Activated CD8-positive, alpha-beta memory T cell treated with anti-CD3 and anti-CD28 coated beads, Interleukin-2, amount 10 ng/mL, durations not matched to agents 7 days and 5 days (primary cell): ENCODE measurements around the gene ZNF407. TPM values are rescaled to one million over a fixed set of nuclear protein-coding genes. Genes with fewer than 3 reads are reported as not detected.

Experiments used
- ATAC-seq: fragments of 150-1000 bp; cut with Tn5 transposase; one replicate; pipeline ENCODE4 v1.10.0; 2021; ENCODE audit warnings: moderate library complexity
- CTCF ChIA-PET: fragments of 350-600 bp; sonication (Branson Sonifier 250); formaldehyde crosslinking; loops from one replicate; lab custom pipeline; 2021; ENCODE audit warnings: antibody characterized with exemption; lab: Charles Lee
- DNase-seq: peaks from one replicate; pipeline ENCODE4 v3.0.0-alpha.2; 2020
- H3K27ac Mint-ChIP-seq: one replicate; pipeline ENCODE4 v1.8.0; 2021; ENCODE audit warnings: mild to moderate bottlenecking, mixed read lengths
- H3K27me3 Mint-ChIP-seq: one replicate; pipeline ENCODE4 v1.8.0; 2021; ENCODE audit warnings: mixed read lengths
- H3K36me3 Mint-ChIP-seq: one replicate; pipeline ENCODE4 v1.8.0; 2021; ENCODE audit warnings: mild to moderate bottlenecking, mixed read lengths
- H3K4me1 Mint-ChIP-seq: one replicate; pipeline ENCODE4 v1.8.0; 2021; ENCODE audit warnings: mixed read lengths
- H3K4me3 Mint-ChIP-seq: one replicate; pipeline ENCODE4 v1.8.0; 2021; ENCODE audit warnings: mild to moderate bottlenecking, moderate library complexity, mixed read lengths
- H3K9me3 Mint-ChIP-seq: one replicate; pipeline ENCODE4 v1.8.0; 2022; ENCODE audit warnings: low read depth, mixed read lengths
- total RNA-seq, 2 experiments: library from RNA; stranded (reverse); gene quantifications; one replicate each; pipeline ENCODE4 v1.2.3, GENCODE V29; 2021

ZNF407 gene
- total RNA-seq, 2 experiments from 2014 or later = 12.9 to 16.6 TPM

- Mint-ChIP-seq H3K36me3 (peaks cover 1% of the 10 kb centered on the region), H3K4me3 (no peak overlapping the region), H3K4me1 (peaks cover 23% of the 10 kb centered on the region), H3K9me3 (no peaks in the 10 kb centered on the region), H3K27ac (no peak overlapping the region), H3K27me3 (no peaks in the 10 kb centered on the region)
- ATAC-seq (no peak), DNase-seq (no peak)
- CTCF ChIA-PET = interaction anchor here (1.3 kb wide), 2 partner anchors 97 to 245 kb away, joined by 3 read pairs; no protein-coding TSS in a partner anchor
Observed at GRCh38 chr18:74897971-74898657, 300.4 kb downstream of the ZNF407 start.

- Mint-ChIP-seq H3K27me3 (no peaks in the 10 kb centered on the region), H3K4me1 (peaks cover 23% of the 10 kb centered on the region), H3K4me3 (no peak overlapping the region), H3K36me3 (peaks cover 1% of the 10 kb centered on the region), H3K9me3 (no peaks in the 10 kb centered on the region), H3K27ac (no peak overlapping the region)
- DNase-seq (no peak), ATAC-seq (no peak)
- CTCF ChIA-PET = no interaction called here
Observed at GRCh38 chr18:74898965-74899364, 301.3 kb downstream of the ZNF407 start.

GRCh38 chr18:74899554-74899953 is 301.9 kb downstream of the ZNF407 start:
- Mint-ChIP-seq H3K4me1 (peaks cover 23% of the 10 kb centered on the region), H3K9me3 (no peaks in the 10 kb centered on the region), H3K27me3 (no peaks in the 10 kb centered on the region), H3K36me3 (peaks cover 1% of the 10 kb centered on the region), H3K27ac (no peak overlapping the region), H3K4me3 (no peak overlapping the region)
- CTCF ChIA-PET = interaction anchor here (0.7 kb wide), 1 partner anchor 64 kb away, joined by 3 read pairs; no protein-coding TSS in a partner anchor
- DNase-seq (no peak), ATAC-seq (no peak)

- H3K4me3 Mint-ChIP-seq = no peak overlapping the region
- DNase-seq (no peak), ATAC-seq (peak; percentile 77)
- H3K9me3 Mint-ChIP-seq = no peaks in the 10 kb centered on the region
- H3K36me3 Mint-ChIP-seq = peaks cover 1% of the 10 kb centered on the region
- CTCF ChIA-PET = interaction anchor here (0.6 to 1.0 kb wide), 2 partner anchors 62 to 578 kb away, joined by 3 to 4 read pairs; no protein-coding TSS in a partner anchor
- peaks cover 20% of the 10 kb centered on the region for H3K4me1 Mint-ChIP-seq
- H3K27ac Mint-ChIP-seq = peak overlapping the region; percentile 25
- no peaks in the 10 kb centered on the region for H3K27me3 Mint-ChIP-seq
Observed at GRCh38 chr18:74901362-74902146, 303.9 kb downstream of the ZNF407 start.

GRCh38 chr18:74902147-74902455 is 304.4 kb downstream of the ZNF407 start:
- DNase-seq = no peak
- CTCF ChIA-PET = interaction anchor here (0.6 to 1.0 kb wide), 2 partner anchors 62 to 577 kb away, joined by 3 to 4 read pairs; no protein-coding TSS in a partner anchor
- peaks cover 20% of the 10 kb centered on the region for H3K4me1 Mint-ChIP-seq
- no peak for ATAC-seq
- no peaks in the 10 kb centered on the region for H3K27me3 Mint-ChIP-seq
- no peak overlapping the region for H3K27ac Mint-ChIP-seq
- peaks cover 1% of the 10 kb centered on the region for H3K36me3 Mint-ChIP-seq
- no peaks in the 10 kb centered on the region for H3K9me3 Mint-ChIP-seq
- no peak overlapping the region for H3K4me3 Mint-ChIP-seq

GRCh38 chr18:74905247-74905646 is 307.6 kb downstream of the ZNF407 start:
- Mint-ChIP-seq H3K4me3 (no peak overlapping the region), H3K4me1 (peaks cover 13% of the 10 kb centered on the region), H3K36me3 (peaks cover 1% of the 10 kb centered on the region), H3K27me3 (no peaks in the 10 kb centered on the region), H3K9me3 (no peaks in the 10 kb centered on the region), H3K27ac (no peak overlapping the region)
- DNase-seq (no peak), ATAC-seq (no peak)
- CTCF ChIA-PET = no interaction called here

GRCh38 chr18:74906184-74906583 is 308.5 kb downstream of the ZNF407 start:
- ATAC-seq = no peak
- no peak for DNase-seq
- H3K9me3 Mint-ChIP-seq = no peaks in the 10 kb centered on the region
- H3K4me1 Mint-ChIP-seq = peaks cover 8% of the 10 kb centered on the region
- H3K4me3 Mint-ChIP-seq = no peak overlapping the region
- CTCF ChIA-PET = no interaction called here
- no peaks in the 10 kb centered on the region for H3K27me3 Mint-ChIP-seq
- no peaks in the 10 kb centered on the region for H3K36me3 Mint-ChIP-seq
- no peak overlapping the region for H3K27ac Mint-ChIP-seq

- DNase-seq = no peak
- Mint-ChIP-seq H3K9me3 (no peaks in the 10 kb centered on the region), H3K4me3 (no peak overlapping the region), H3K4me1 (no peaks in the 10 kb centered on the region), H3K27ac (no peak overlapping the region), H3K27me3 (no peaks in the 10 kb centered on the region), H3K36me3 (no peaks in the 10 kb centered on the region)
- no peak for ATAC-seq
- CTCF ChIA-PET = no interaction called here
Observed at GRCh38 chr18:74914052-74914591, 316.5 kb downstream of the ZNF407 start.

- no peaks in the 10 kb centered on the region for H3K27me3 Mint-ChIP-seq
- ATAC-seq (no peak), DNase-seq (no peak)
- H3K4me3 Mint-ChIP-seq = no peak overlapping the region
- no peak overlapping the region for H3K27ac Mint-ChIP-seq
- H3K4me1 Mint-ChIP-seq = no peaks in the 10 kb centered on the region
- CTCF ChIA-PET = no interaction called here
- H3K36me3 Mint-ChIP-seq = no peaks in the 10 kb centered on the region
- no peaks in the 10 kb centered on the region for H3K9me3 Mint-ChIP-seq
Observed at GRCh38 chr18:74914648-74915047, 317.0 kb downstream of the ZNF407 start.

- no peaks in the 10 kb centered on the region for H3K9me3 Mint-ChIP-seq
- no peak overlapping the region for H3K27ac Mint-ChIP-seq
- ATAC-seq = peak; percentile 20
- no peaks in the 10 kb centered on the region for H3K27me3 Mint-ChIP-seq
- no peak overlapping the region for H3K4me3 Mint-ChIP-seq
- CTCF ChIA-PET = no interaction called here
- no peaks in the 10 kb centered on the region for H3K4me1 Mint-ChIP-seq
- H3K36me3 Mint-ChIP-seq = no peaks in the 10 kb centered on the region
- peak; percentile 50 for DNase-seq
Observed at GRCh38 chr18:74916773-74917393, 319.2 kb downstream of the ZNF407 start.

GRCh38 chr18:74918276-74918790 is 320.7 kb downstream of the ZNF407 start:
- no peak for ATAC-seq
- Mint-ChIP-seq H3K4me1 (no peaks in the 10 kb centered on the region), H3K27me3 (no peaks in the 10 kb centered on the region), H3K4me3 (no peak overlapping the region), H3K9me3 (no peaks in the 10 kb centered on the region), H3K36me3 (no peaks in the 10 kb centered on the region), H3K27ac (no peak overlapping the region)
- DNase-seq = no peak
- CTCF ChIA-PET = interaction anchor here (1.4 kb wide), 1 partner anchor 77 kb away, joined by 4 read pairs; no protein-coding TSS in a partner anchor

- no peak overlapping the region for H3K4me3 Mint-ChIP-seq
- no peaks in the 10 kb centered on the region for H3K27me3 Mint-ChIP-seq
- no peaks in the 10 kb centered on the region for H3K36me3 Mint-ChIP-seq
- no peaks in the 10 kb centered on the region for H3K4me1 Mint-ChIP-seq
- H3K9me3 Mint-ChIP-seq = no peaks in the 10 kb centered on the region
- ATAC-seq (no peak), DNase-seq (no peak)
- H3K27ac Mint-ChIP-seq = no peak overlapping the region
- CTCF ChIA-PET = no interaction called here
Observed at GRCh38 chr18:74921057-74921820, 323.6 kb downstream of the ZNF407 start.
